Measurements from ENCODE around the gene IL9.

DNA sequence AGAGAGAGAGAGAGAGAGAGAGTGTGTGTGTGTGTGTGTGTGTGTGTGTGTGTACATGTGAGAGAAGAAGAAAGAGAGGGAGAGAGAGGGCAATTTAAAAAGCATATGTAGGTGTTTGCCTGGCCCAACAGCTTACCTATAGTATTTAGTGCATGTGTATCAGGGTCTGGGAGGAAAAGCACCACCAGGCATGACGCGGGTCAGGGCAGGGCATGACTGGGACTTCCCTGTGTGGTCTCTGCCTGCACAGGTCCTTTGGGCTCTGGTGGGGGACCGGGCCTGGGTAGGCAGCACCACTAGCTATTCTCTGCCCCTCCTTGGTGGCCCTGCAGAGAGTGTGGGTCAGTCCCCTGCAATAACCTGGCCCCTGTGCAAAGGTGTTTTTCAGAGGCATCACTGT is 16.1 kb downstream of the IL9 start:
- TF ChIP-seq, protein P1, sequence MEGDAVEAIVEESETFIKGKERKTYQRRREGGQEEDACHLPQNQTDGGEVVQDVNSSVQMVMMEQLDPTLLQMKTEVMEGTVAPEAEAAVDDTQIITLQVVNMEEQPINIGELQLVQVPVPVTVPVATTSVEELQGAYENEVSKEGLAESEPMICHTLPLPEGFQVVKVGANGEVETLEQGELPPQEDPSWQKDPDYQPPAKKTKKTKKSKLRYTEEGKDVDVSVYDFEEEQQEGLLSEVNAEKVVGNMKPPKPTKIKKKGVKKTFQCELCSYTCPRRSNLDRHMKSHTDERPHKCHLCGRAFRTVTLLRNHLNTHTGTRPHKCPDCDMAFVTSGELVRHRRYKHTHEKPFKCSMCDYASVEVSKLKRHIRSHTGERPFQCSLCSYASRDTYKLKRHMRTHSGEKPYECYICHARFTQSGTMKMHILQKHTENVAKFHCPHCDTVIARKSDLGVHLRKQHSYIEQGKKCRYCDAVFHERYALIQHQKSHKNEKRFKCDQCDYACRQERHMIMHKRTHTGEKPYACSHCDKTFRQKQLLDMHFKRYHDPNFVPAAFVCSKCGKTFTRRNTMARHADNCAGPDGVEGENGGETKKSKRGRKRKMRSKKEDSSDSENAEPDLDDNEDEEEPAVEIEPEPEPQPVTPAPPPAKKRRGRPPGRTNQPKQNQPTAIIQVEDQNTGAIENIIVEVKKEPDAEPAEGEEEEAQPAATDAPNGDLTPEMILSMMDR (IDR thresholded peaks at IDR 0.05) = no peak
- TF ChIP-seq, protein P2, sequence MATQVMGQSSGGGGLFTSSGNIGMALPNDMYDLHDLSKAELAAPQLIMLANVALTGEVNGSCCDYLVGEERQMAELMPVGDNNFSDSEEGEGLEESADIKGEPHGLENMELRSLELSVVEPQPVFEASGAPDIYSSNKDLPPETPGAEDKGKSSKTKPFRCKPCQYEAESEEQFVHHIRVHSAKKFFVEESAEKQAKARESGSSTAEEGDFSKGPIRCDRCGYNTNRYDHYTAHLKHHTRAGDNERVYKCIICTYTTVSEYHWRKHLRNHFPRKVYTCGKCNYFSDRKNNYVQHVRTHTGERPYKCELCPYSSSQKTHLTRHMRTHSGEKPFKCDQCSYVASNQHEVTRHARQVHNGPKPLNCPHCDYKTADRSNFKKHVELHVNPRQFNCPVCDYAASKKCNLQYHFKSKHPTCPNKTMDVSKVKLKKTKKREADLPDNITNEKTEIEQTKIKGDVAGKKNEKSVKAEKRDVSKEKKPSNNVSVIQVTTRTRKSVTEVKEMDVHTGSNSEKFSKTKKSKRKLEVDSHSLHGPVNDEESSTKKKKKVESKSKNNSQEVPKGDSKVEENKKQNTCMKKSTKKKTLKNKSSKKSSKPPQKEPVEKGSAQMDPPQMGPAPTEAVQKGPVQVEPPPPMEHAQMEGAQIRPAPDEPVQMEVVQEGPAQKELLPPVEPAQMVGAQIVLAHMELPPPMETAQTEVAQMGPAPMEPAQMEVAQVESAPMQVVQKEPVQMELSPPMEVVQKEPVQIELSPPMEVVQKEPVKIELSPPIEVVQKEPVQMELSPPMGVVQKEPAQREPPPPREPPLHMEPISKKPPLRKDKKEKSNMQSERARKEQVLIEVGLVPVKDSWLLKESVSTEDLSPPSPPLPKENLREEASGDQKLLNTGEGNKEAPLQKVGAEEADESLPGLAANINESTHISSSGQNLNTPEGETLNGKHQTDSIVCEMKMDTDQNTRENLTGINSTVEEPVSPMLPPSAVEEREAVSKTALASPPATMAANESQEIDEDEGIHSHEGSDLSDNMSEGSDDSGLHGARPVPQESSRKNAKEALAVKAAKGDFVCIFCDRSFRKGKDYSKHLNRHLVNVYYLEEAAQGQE (IDR thresholded peaks at IDR 0.05; ENCODE audit: insufficient read depth in 1 of 2, low read depth in 2 of 2, low read length in 1 of 2) = no peak
- TF ChIP-seq POLR2AphosphoS5 (IDR thresholded peaks at IDR 0.05; ENCODE audit: low read depth, low read length) = no peak
- TF ChIP-seq SIN3A (IDR thresholded peaks at IDR 0.05; ENCODE audit: borderline replicate concordance, insufficient read depth, low read depth, low read length) = no peak
- no peak for TF ChIP-seq TCF7L2 (IDR thresholded peaks at IDR 0.05; ENCODE audit: low read depth, low read length)

Measured in Panc1 (cell line).